Measurements from ENCODE around the gene RNF17. TPM values are rescaled to one million over a fixed set of nuclear protein-coding genes. Genes with fewer than 3 reads are reported as not detected.

Gene RNF17
- total and polyA plus RNA-seq, 2 donors (not counting 3 experiments of a cell fraction or from before 2014, with no cell fraction given) = 0.30 TPM; not detected in 1

DNA sequence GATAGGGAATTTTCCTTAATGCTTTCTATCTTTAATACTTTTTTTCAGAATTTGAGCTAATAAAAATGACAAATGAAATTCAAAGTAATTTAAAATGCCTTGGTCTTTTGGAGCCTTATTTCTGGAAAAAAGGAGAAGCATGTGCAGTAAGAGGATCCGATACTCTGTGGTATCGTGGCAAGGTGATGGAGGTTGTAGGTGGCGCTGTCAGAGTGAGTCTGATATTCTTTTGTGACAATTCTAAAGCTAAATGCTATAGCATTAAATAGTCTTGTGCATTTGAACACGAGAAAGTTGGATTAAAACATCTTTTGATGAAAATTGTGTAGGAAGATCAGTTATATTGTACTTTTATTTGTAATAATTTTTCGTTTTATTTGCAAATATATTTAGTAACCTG is 95.0 kb downstream of the RNF17 start:
- peaks cover 4 to 24% of the 10 kb centered on the region in 2 experiments for H3K27me3 ChIP-seq (ENCODE audit: control insufficient read depth in 2 of 2, insufficient read depth in 2 of 2, low read length in 2 of 2)
- no peak overlapping the region for H3K4me2 ChIP-seq (ENCODE audit: insufficient read depth, low read length)
- H3K36me3 ChIP-seq (ENCODE audit: control insufficient read depth in 2 of 2, extremely low read depth in 1 of 2, insufficient read depth in 2 of 2, low read length in 2 of 2) = no peaks in the 10 kb centered on the region
- no peaks in the 10 kb centered on the region for H3K9me3 ChIP-seq (replicated peaks; ENCODE audit: control insufficient read depth, insufficient read depth, low read length)
- H4K20me1 ChIP-seq (replicated peaks; ENCODE audit: control insufficient read depth, extremely low read depth, insufficient read depth, low read length) = no peaks in the 10 kb centered on the region
- TF ChIP-seq, protein P1, sequence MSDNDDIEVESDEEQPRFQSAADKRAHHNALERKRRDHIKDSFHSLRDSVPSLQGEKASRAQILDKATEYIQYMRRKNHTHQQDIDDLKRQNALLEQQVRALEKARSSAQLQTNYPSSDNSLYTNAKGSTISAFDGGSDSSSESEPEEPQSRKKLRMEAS (IDR thresholded peaks at IDR 0.05; ENCODE audit: insufficient read depth, insufficient read length) = no peak
- TF ChIP-seq POLR2A (IDR thresholded peaks at IDR 0.05; ENCODE audit: low read depth, low read length) (no peak), JUN (IDR thresholded peaks at IDR 0.05; ENCODE audit: borderline replicate concordance, insufficient read depth, insufficient read length, low read depth) (no peak), GATA2 (IDR thresholded peaks at IDR 0.05; ENCODE audit: insufficient read depth, insufficient read length, low read depth, low read length) (no peak), FOS (IDR thresholded peaks at IDR 0.05; ENCODE audit: borderline replicate concordance, insufficient read depth, low read length) (no peak), POLR2AphosphoS5 (IDR thresholded peaks at IDR 0.05; ENCODE audit: insufficient read depth, low read depth, low read length) (no peak), EZH2 (IDR thresholded peaks at IDR 0.05; ENCODE audit: borderline replicate concordance, low read depth, low read length, severe bottlenecking) (no peak), MYC (IDR thresholded peaks at IDR 0.05; ENCODE audit: low read depth, low read length) (no peak)
- TF ChIP-seq, protein P2, sequence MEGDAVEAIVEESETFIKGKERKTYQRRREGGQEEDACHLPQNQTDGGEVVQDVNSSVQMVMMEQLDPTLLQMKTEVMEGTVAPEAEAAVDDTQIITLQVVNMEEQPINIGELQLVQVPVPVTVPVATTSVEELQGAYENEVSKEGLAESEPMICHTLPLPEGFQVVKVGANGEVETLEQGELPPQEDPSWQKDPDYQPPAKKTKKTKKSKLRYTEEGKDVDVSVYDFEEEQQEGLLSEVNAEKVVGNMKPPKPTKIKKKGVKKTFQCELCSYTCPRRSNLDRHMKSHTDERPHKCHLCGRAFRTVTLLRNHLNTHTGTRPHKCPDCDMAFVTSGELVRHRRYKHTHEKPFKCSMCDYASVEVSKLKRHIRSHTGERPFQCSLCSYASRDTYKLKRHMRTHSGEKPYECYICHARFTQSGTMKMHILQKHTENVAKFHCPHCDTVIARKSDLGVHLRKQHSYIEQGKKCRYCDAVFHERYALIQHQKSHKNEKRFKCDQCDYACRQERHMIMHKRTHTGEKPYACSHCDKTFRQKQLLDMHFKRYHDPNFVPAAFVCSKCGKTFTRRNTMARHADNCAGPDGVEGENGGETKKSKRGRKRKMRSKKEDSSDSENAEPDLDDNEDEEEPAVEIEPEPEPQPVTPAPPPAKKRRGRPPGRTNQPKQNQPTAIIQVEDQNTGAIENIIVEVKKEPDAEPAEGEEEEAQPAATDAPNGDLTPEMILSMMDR (IDR thresholded peaks at IDR 0.05; ENCODE audit: extremely low read depth in 1 of 2, insufficient read depth in 1 of 2, low read depth in 1 of 2, low read length in 2 of 2) = no peak
- H3K4me1 ChIP-seq (ENCODE audit: control insufficient read depth, extremely low read depth, insufficient read depth, low read length) = no peaks in the 10 kb centered on the region
- DNase-seq (ENCODE audit: low read depth, low spot score) (no peak), FAIRE-seq (no peak)
- ChIA-PET CTCF (interaction anchor here (0.6 kb wide), 1 partner anchor 10 kb away, joined by 3 read pairs; no protein-coding TSS in a partner anchor), POLR2A (no interaction called here)
- intact Hi-C loops (cut with micrococcal nuclease) = no loop called here
- H3K79me2 ChIP-seq (ENCODE audit: control insufficient read depth, insufficient read depth, low read length) = no peaks in the 10 kb centered on the region
- dilution Hi-C loops (cut with MboI; ENCODE audit: extremely low pct_ligation_motif_present, low sequenced_read_pairs) = no loop called here
- H3K9ac ChIP-seq (replicated peaks; ENCODE audit: extremely low read depth, insufficient read depth, low read length) = no peak overlapping the region
- no peak overlapping the region for H3K4me3 ChIP-seq (replicated peaks in 1 of 3; ENCODE audit: insufficient read depth in 1 of 3, low read depth in 1 of 3, low read length in 3 of 3)
- BruUV-seq (replicated peaks) = no TSS peak
- no peaks in the 10 kb centered on the region for H3K9me1 ChIP-seq (replicated peaks; ENCODE audit: control insufficient read depth, extremely low read depth, insufficient read depth, low read length)
- no peak overlapping the region for H3K27ac ChIP-seq (ENCODE audit: insufficient read depth, low read depth, low read length)
- H2AFZ ChIP-seq (ENCODE audit: low read depth, low read length) = no peak overlapping the region

Data from endothelial cell of umbilical vein (primary cell).